ENCODE measurements around the gene CCDC88B.

Gene CCDC88B

GRCh38 chr11:64400102-64400501 lies 60.1 kb downstream of the CCDC88B start:
- ATAC-seq (ENCODE audit: insufficient read depth, low read depth) = no peak
- no peaks in the 10 kb centered on the region for H4K20me1 ChIP-seq (ENCODE audit: insufficient read depth, low read length)

GRCh38 chr11:64400667-64401066 lies 60.7 kb downstream of the CCDC88B start:
- H3K36me3 ChIP-seq (ENCODE audit: insufficient read depth, low read length) = no peaks in the 10 kb centered on the region
- no peak overlapping the region for H3K4me3 ChIP-seq (ENCODE audit: low read depth in 1 of 2, low read length in 2 of 2)
- H3K4me2 ChIP-seq (ENCODE audit: insufficient read depth, low read length) = no peak overlapping the region
- H3K27ac ChIP-seq (ENCODE audit: low read length) = no peak overlapping the region
- no peaks in the 10 kb centered on the region for H3K9me3 ChIP-seq (ENCODE audit: insufficient read depth, low read length, severe bottlenecking)
- H3K9ac ChIP-seq (ENCODE audit: low read depth, low read length) = no peak overlapping the region
- no peak for TF ChIP-seq EZH2 (IDR thresholded peaks at IDR 0.05; ENCODE audit: borderline replicate concordance, low read depth, low read length, severe bottlenecking)
- no peak for TF ChIP-seq CTCF (IDR thresholded peaks at IDR 0.05; ENCODE audit: borderline replicate concordance, extremely low read depth, low read length, poor library complexity, severe bottlenecking)
- H3K79me2 ChIP-seq (ENCODE audit: insufficient read depth, low read length) = no peaks in the 10 kb centered on the region
- no peaks in the 10 kb centered on the region for H3K4me1 ChIP-seq (ENCODE audit: insufficient read depth, low read length)
- H3K27me3 ChIP-seq (ENCODE audit: insufficient read depth, low read length, poor library complexity) = no peaks in the 10 kb centered on the region
- no peak overlapping the region for H2AFZ ChIP-seq (ENCODE audit: low read depth, low read length)
- ATAC-seq (ENCODE audit: insufficient read depth, low read depth) (no peak), DNase-seq (no peak)
- no peaks in the 10 kb centered on the region for H4K20me1 ChIP-seq (ENCODE audit: insufficient read depth, low read length)

More at GRCh38 chr11:64400102-64400501, 60.1 kb downstream of the CCDC88B start:
- Histone ChIP-seq H3K4me3 (ENCODE audit: low read depth in 1 of 2, low read length in 2 of 2) (no peak overlapping the region), H3K9me3 (ENCODE audit: insufficient read depth, low read length, severe bottlenecking) (no peaks in the 10 kb centered on the region), H3K9ac (ENCODE audit: low read depth, low read length) (no peak overlapping the region), H2AFZ (ENCODE audit: low read depth, low read length) (no peak overlapping the region), H3K4me2 (ENCODE audit: insufficient read depth, low read length) (no peak overlapping the region), H3K36me3 (ENCODE audit: insufficient read depth, low read length) (no peaks in the 10 kb centered on the region), H3K27me3 (ENCODE audit: insufficient read depth, low read length, poor library complexity) (no peaks in the 10 kb centered on the region), H3K27ac (ENCODE audit: low read length) (no peak overlapping the region), H3K79me2 (ENCODE audit: insufficient read depth, low read length) (no peaks in the 10 kb centered on the region), H3K4me1 (ENCODE audit: insufficient read depth, low read length) (no peaks in the 10 kb centered on the region)
- no peak for DNase-seq
- TF ChIP-seq CTCF (IDR thresholded peaks at IDR 0.05; ENCODE audit: borderline replicate concordance, extremely low read depth, low read length, poor library complexity, severe bottlenecking) = no peak
- no peak for TF ChIP-seq EZH2 (IDR thresholded peaks at IDR 0.05; ENCODE audit: borderline replicate concordance, low read depth, low read length, severe bottlenecking)

- no peaks in the 10 kb centered on the region for H3K9me3 ChIP-seq (ENCODE audit: insufficient read depth, low read length, severe bottlenecking)
- no peak overlapping the region for H2AFZ ChIP-seq (ENCODE audit: low read depth, low read length)
- H3K79me2 ChIP-seq (ENCODE audit: insufficient read depth, low read length) = no peaks in the 10 kb centered on the region
- DNase-seq (no peak), ATAC-seq (ENCODE audit: insufficient read depth, low read depth) (no peak)
- H3K4me3 ChIP-seq (ENCODE audit: low read depth in 1 of 2, low read length in 2 of 2) = no peak overlapping the region
- no peak for TF ChIP-seq EZH2 (IDR thresholded peaks at IDR 0.05; ENCODE audit: borderline replicate concordance, low read depth, low read length, severe bottlenecking)
- no peak for TF ChIP-seq CTCF (IDR thresholded peaks at IDR 0.05; ENCODE audit: borderline replicate concordance, extremely low read depth, low read length, poor library complexity, severe bottlenecking)
- H3K4me2 ChIP-seq (ENCODE audit: insufficient read depth, low read length) = no peak overlapping the region
- H3K4me1 ChIP-seq (ENCODE audit: insufficient read depth, low read length) = no peaks in the 10 kb centered on the region
- H3K9ac ChIP-seq (ENCODE audit: low read depth, low read length) = no peak overlapping the region
- H4K20me1 ChIP-seq (ENCODE audit: insufficient read depth, low read length) = no peaks in the 10 kb centered on the region
- no peaks in the 10 kb centered on the region for H3K27me3 ChIP-seq (ENCODE audit: insufficient read depth, low read length, poor library complexity)
- H3K27ac ChIP-seq (ENCODE audit: low read length) = no peak overlapping the region
- no peaks in the 10 kb centered on the region for H3K36me3 ChIP-seq (ENCODE audit: insufficient read depth, low read length)
These were observed 61.8 kb downstream of the CCDC88B start for GRCh38 chr11:64401775-64402174.

GRCh38 chr11:64403106-64403505 lies 63.1 kb downstream of the CCDC88B start:
- H3K79me2 ChIP-seq (ENCODE audit: insufficient read depth, low read length) = no peaks in the 10 kb centered on the region
- H3K9me3 ChIP-seq (ENCODE audit: insufficient read depth, low read length, severe bottlenecking) = no peaks in the 10 kb centered on the region
- no peak for ATAC-seq (ENCODE audit: insufficient read depth, low read depth)
- H2AFZ ChIP-seq (ENCODE audit: low read depth, low read length) = no peak overlapping the region
- no peaks in the 10 kb centered on the region for H3K36me3 ChIP-seq (ENCODE audit: insufficient read depth, low read length)
- H4K20me1 ChIP-seq (ENCODE audit: insufficient read depth, low read length) = no peaks in the 10 kb centered on the region
- no peaks in the 10 kb centered on the region for H3K4me1 ChIP-seq (ENCODE audit: insufficient read depth, low read length)
- H3K9ac ChIP-seq (ENCODE audit: low read depth, low read length) = no peak overlapping the region
- no peak for DNase-seq
- no peak overlapping the region for H3K27ac ChIP-seq (ENCODE audit: low read length)
- H3K4me2 ChIP-seq (ENCODE audit: insufficient read depth, low read length) = no peak overlapping the region
- no peaks in the 10 kb centered on the region for H3K27me3 ChIP-seq (ENCODE audit: insufficient read depth, low read length, poor library complexity)
- TF ChIP-seq EZH2 (IDR thresholded peaks at IDR 0.05; ENCODE audit: borderline replicate concordance, low read depth, low read length, severe bottlenecking) (no peak), CTCF (IDR thresholded peaks at IDR 0.05; ENCODE audit: borderline replicate concordance, extremely low read depth, low read length, poor library complexity, severe bottlenecking) (no peak)
- no peak overlapping the region for H3K4me3 ChIP-seq (ENCODE audit: low read depth in 1 of 2, low read length in 2 of 2)

Measured in DND-41 (cell line).